Measurements from ENCODE around the gene GCKR. TPM values are rescaled to one million over a fixed set of nuclear protein-coding genes. Genes with fewer than 3 reads are reported as not detected.

GCKR gene
- total and polyA plus RNA-seq, 2 of the 13 experiments (the other 11 are each of a cell fraction or from before 2014, with no cell fraction given) = 15.2 to 48.3 TPM

DNA sequence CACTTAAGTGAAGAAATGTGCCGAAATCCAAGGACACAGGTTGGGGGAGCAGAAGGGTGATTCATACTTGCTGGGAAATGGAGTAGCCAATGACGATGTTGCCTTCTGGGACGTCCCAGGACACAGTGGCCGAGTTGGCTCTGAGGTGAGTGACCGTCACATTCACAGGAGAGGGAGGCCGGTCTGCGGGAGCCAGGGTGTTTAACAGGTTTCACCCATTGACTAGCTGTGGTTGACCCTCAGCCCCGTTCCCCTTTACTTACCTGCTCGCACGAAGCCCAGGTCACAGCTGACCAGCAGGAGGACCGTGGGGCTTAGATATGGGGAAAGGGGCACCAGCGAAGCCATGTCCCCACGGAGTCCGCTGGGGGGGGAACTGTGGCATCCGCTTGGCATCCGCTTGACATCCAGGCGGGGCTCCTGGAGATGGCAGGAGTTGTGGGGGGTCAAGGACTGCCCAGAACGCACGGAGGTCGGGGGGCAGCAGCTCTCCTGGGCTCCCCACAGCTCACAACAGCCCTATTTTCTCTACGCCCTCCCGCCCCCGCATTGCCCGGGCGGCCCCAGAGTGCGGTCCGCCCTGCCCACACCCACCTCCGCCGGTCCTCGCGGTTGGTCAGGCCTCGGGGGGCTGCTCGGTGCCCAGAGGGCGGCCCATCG is 2.2 kb upstream of the GCKR start (continued):
- TF ChIP-seq, protein P1, sequence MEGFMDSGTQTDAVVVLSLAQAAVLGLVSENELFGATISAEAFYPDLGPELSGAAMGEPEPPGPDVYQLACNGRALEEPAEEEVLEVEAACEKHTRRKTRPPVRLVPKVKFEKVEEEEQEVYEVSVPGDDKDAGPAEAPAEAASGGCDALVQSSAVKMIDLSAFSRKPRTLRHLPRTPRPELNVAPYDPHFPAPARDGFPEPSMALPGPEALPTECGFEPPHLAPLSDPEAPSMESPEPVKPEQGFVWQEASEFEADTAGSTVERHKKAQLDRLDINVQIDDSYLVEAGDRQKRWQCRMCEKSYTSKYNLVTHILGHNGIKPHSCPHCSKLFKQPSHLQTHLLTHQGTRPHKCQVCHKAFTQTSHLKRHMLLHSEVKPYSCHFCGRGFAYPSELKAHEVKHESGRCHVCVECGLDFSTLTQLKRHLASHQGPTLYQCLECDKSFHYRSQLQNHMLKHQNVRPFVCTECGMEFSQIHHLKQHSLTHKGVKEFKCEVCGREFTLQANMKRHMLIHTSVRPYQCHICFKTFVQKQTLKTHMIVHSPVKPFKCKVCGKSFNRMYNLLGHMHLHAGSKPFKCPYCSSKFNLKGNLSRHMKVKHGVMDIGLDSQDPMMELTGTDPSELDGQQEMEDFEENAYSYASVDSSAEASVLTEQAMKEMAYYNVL (CRISPR knock-in tag; IDR thresholded peaks at IDR 0.05; ENCODE audit: borderline replicate concordance) = peak; percentile 18; the same call in 1 of the 2 replicates
- TF ChIP-seq, protein P2, sequence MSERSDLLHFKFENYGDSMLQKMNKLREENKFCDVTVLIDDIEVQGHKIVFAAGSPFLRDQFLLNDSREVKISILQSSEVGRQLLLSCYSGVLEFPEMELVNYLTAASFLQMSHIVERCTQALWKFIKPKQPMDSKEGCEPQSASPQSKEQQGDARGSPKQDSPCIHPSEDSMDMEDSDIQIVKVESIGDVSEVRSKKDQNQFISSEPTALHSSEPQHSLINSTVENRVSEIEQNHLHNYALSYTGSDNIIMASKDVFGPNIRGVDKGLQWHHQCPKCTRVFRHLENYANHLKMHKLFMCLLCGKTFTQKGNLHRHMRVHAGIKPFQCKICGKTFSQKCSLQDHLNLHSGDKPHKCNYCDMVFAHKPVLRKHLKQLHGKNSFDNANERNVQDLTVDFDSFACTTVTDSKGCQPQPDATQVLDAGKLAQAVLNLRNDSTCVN (CRISPR knock-in tag; IDR thresholded peaks at IDR 0.05; ENCODE audit: borderline replicate concordance) = peak; percentile 23; the same call in 1 of the 2 replicates
- no peak for TF ChIP-seq CBX2 (IDR thresholded peaks at IDR 0.05; ENCODE audit: low read depth, low read length)
- no peak for TF ChIP-seq CBX2 (CRISPR knock-in tag; IDR thresholded peaks at IDR 0.05; ENCODE audit: low read depth)
- TF ChIP-seq LCORL (IDR thresholded peaks at IDR 0.05) = no peak
- peak; percentile 81 for TF ChIP-seq LCORL (CRISPR knock-in tag; IDR thresholded peaks at IDR 0.05)
- TF ChIP-seq, protein P3, sequence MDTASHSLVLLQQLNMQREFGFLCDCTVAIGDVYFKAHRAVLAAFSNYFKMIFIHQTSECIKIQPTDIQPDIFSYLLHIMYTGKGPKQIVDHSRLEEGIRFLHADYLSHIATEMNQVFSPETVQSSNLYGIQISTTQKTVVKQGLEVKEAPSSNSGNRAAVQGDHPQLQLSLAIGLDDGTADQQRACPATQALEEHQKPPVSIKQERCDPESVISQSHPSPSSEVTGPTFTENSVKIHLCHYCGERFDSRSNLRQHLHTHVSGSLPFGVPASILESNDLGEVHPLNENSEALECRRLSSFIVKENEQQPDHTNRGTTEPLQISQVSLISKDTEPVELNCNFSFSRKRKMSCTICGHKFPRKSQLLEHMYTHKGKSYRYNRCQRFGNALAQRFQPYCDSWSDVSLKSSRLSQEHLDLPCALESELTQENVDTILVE (CRISPR knock-in tag; IDR thresholded peaks at IDR 0.05) = peak; percentile 20; the same call in 1 of the 2 replicates
- peak in 1 of 2 experiments; percentile 37; a peak in 1 of 4 replicates for TF ChIP-seq EP300 (IDR thresholded peaks at IDR 0.05; ENCODE audit: low read depth in 2 of 2, low read length in 2 of 2)
- no peak for TF ChIP-seq EP300 (CRISPR knock-in tag; IDR thresholded peaks at IDR 0.05; ENCODE audit: borderline replicate concordance)
- TF ChIP-seq SMAD9 (CRISPR knock-in tag; IDR thresholded peaks at IDR 0.05) = no peak
- TF ChIP-seq, protein P4, sequence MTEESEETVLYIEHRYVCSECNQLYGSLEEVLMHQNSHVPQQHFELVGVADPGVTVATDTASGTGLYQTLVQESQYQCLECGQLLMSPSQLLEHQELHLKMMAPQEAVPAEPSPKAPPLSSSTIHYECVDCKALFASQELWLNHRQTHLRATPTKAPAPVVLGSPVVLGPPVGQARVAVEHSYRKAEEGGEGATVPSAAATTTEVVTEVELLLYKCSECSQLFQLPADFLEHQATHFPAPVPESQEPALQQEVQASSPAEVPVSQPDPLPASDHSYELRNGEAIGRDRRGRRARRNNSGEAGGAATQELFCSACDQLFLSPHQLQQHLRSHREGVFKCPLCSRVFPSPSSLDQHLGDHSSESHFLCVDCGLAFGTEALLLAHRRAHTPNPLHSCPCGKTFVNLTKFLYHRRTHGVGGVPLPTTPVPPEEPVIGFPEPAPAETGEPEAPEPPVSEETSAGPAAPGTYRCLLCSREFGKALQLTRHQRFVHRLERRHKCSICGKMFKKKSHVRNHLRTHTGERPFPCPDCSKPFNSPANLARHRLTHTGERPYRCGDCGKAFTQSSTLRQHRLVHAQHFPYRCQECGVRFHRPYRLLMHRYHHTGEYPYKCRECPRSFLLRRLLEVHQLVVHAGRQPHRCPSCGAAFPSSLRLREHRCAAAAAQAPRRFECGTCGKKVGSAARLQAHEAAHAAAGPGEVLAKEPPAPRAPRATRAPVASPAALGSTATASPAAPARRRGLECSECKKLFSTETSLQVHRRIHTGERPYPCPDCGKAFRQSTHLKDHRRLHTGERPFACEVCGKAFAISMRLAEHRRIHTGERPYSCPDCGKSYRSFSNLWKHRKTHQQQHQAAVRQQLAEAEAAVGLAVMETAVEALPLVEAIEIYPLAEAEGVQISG (CRISPR knock-in tag; IDR thresholded peaks at IDR 0.05) = peak; percentile 52
- TF ChIP-seq, protein P5, sequence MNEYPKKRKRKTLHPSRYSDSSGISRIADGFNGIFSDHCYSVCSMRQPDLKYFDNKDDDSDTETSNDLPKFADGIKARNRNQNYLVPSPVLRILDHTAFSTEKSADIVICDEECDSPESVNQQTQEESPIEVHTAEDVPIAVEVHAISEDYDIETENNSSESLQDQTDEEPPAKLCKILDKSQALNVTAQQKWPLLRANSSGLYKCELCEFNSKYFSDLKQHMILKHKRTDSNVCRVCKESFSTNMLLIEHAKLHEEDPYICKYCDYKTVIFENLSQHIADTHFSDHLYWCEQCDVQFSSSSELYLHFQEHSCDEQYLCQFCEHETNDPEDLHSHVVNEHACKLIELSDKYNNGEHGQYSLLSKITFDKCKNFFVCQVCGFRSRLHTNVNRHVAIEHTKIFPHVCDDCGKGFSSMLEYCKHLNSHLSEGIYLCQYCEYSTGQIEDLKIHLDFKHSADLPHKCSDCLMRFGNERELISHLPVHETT (CRISPR knock-in tag; conservative IDR thresholded peaks at IDR 0.05) = 0 out of 2 replicates have a peak, but pooled peaks have one; percentile 11
- peak; percentile 19 for TF ChIP-seq SKI (IDR thresholded peaks at IDR 0.05; ENCODE audit: partially characterized antibody)
- TF ChIP-seq ARID2 (CRISPR knock-in tag; IDR thresholded peaks at IDR 0.05; ENCODE audit: borderline replicate concordance) = no peak
- TF ChIP-seq ZIK1 (CRISPR knock-in tag; IDR thresholded peaks at IDR 0.05; ENCODE audit: borderline replicate concordance, low read depth) = no peak
- TF ChIP-seq ZFP36L1 (CRISPR knock-in tag; IDR thresholded peaks at IDR 0.05) = no peak
- TF ChIP-seq MEIS2 (CRISPR knock-in tag; IDR thresholded peaks at IDR 0.05) = no peak
- peak; percentile 42; the same call in 1 of the 2 replicates for TF ChIP-seq SALL2 (CRISPR knock-in tag; IDR thresholded peaks at IDR 0.05)
- TF ChIP-seq ZNF75D (CRISPR knock-in tag; IDR thresholded peaks at IDR 0.05; ENCODE audit: borderline replicate concordance) = no peak
- peak; percentile 37 for TF ChIP-seq GATAD2A (CRISPR knock-in tag; IDR thresholded peaks at IDR 0.05)
- no peak for TF ChIP-seq ZNF563 (CRISPR knock-in tag; IDR thresholded peaks at IDR 0.05)
- TF ChIP-seq ZNF24 (IDR thresholded peaks at IDR 0.05) = no peak
- TF ChIP-seq POLR2A (IDR thresholded peaks at IDR 0.05; ENCODE audit: insufficient read depth in 1 of 2, low read depth in 2 of 2, low read length in 2 of 2) = peak; percentile 36 to 78; a peak in 2 of 4 replicates

All from HepG2 (cell line).